HEK293T (cell line): ENCODE results near the gene TIMM29.

Source experiments
- ARNT ChIP-seq: fragments of 450-650 bp; IDR thresholded peaks from 2 replicates; pipeline ENCODE4 v1.6.1; 2017; ENCODE audit warnings: mild to moderate bottlenecking
- BHLHE40 ChIP-seq: fragments of 450-650 bp; IDR thresholded peaks from 2 replicates; pipeline ENCODE4 v1.6.1; 2016; ENCODE audit warnings: mild to moderate bottlenecking, moderate library complexity, borderline replicate concordance
- CTBP1 ChIP-seq: fragments of 450-650 bp; IDR thresholded peaks from 2 replicates; pipeline ENCODE4 v1.6.1; 2016; ENCODE audit warnings: borderline replicate concordance
- FOXM1 ChIP-seq: fragments of 450-650 bp; IDR thresholded peaks from 2 replicates; pipeline ENCODE4 v1.6.1; 2017; ENCODE audit warnings: mild to moderate bottlenecking, borderline replicate concordance
- HDGF ChIP-seq: fragments of 450-650 bp; IDR thresholded peaks from 2 replicates; pipeline ENCODE4 v1.6.1; 2017; ENCODE audit warnings: antibody characterized with exemption, borderline replicate concordance
- NFRKB ChIP-seq: fragments of 450-650 bp; IDR thresholded peaks from 2 replicates; pipeline ENCODE4 v1.6.1; 2016; ENCODE audit warnings: mild to moderate bottlenecking, moderate library complexity
- SUZ12 ChIP-seq: fragments of 450-650 bp; IDR thresholded peaks from 2 replicates; pipeline ENCODE4 v1.6.1; 2016; ENCODE audit warnings: mild to moderate bottlenecking
- ZNF384 ChIP-seq: fragments of 450-650 bp; IDR thresholded peaks from 2 replicates; pipeline ENCODE4 v1.6.1; 2016

DNA sequence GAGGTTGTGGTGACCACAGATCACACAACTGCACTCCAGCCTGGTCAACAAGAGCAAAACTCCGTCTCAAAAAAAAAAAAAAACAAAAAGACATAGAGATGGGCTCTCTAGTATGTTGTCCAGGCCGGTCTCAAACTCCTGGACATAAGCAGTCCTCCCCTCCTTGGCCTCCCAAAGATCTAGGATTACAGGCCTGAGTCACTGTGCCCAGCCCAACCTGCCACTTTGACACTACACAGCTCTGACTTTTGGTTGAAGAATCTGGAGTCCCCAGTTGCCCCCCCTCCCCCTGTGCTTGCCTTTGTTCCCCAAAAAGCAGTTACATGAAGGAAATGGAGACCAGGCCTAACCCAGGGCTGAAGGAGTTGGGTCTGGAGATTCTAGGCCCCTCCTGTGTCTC is 44.3 kb upstream of the TIMM29 start:
- TF ChIP-seq NFRKB, result no peak
- no peak for TF ChIP-seq CTBP1
- no peak for TF ChIP-seq ZNF384
- no peak for TF ChIP-seq HDGF
- TF ChIP-seq ARNT, result no peak
- no peak for TF ChIP-seq BHLHE40
- no peak for TF ChIP-seq FOXM1
- TF ChIP-seq SUZ12, result no peak
